Gastroesophageal sphincter (tissue), 4 donors: ENCODE data around the gene STH. TPM values are rescaled to one million over a fixed set of nuclear protein-coding genes. Genes with fewer than 3 reads are reported as not detected.

ENCODE experiments used
- ATAC-seq: fragments of 150-250 bp; one replicate; pipeline ENCODE4 v1.9.1; 2016; ENCODE audit warnings: mild to moderate bottlenecking, moderate library complexity
- H3K27ac ChIP-seq, 4 donors: fragments of 200-600 bp; sonication (generic) in 3 of 4; 1 replicate in 3 of 4; 2 replicates in 1 of 4; pipeline ENCODE4 v1.5.1; 2016 to 2019
- H3K27me3 ChIP-seq: fragments of 200-600 bp; sonication (generic); one replicate; pipeline ENCODE4 v1.5.1; 2019
- H3K36me3 ChIP-seq, 2 donors: fragments of 200-600 bp; sonication (generic); one replicate each; pipeline ENCODE4 v1.5.1; 2019; ENCODE audit warnings: control low read depth in 1 of 2
- H3K4me1 ChIP-seq, 3 donors: fragments of 200-600 bp; sonication (generic); 1 replicate in 2 of 3; 2 replicates in 1 of 3; pipeline ENCODE4 v1.5.1; 2016 to 2019; ENCODE audit warnings: control low read depth in 2 of 3
- H3K4me3 ChIP-seq, 2 donors: fragments of 200-600 bp; sonication (generic); one replicate each; pipeline ENCODE4 v1.5.1; 2019; ENCODE audit warnings: mild to moderate bottlenecking in 1 of 2, moderate library complexity in 1 of 2
- H3K9me3 ChIP-seq, 3 donors: fragments of 200-600 bp; sonication (generic); one replicate each; pipeline ENCODE4 v1.5.1; 2017 to 2019; ENCODE audit warnings: control low read depth in 2 of 3
- CTCF ChIP-seq, 4 experiments: fragments of 200-600 bp in 2 of 4; fragments of 450-650 bp in 2 of 4; sonication (generic) in 1 of 4; IDR thresholded peaks; one replicate each; pipeline ENCODE4 v1.5.1; 2017 to 2019; ENCODE audit warnings: antibody characterized with exemption in 4 of 4, mild to moderate bottlenecking in 2 of 4, moderate library complexity in 2 of 4
- EP300 ChIP-seq: sonication (generic); formaldehyde crosslinking; IDR thresholded peaks from one replicate; pipeline ENCODE4 v1.6.1; 2017; ENCODE audit warnings: antibody characterized with exemption, mild to moderate bottlenecking
- POLR2A ChIP-seq, 2 donors: fragments of 450-650 bp; IDR thresholded peaks; one replicate each; pipeline ENCODE4 v1.6.1; 2017; ENCODE audit warnings: antibody characterized with exemption in 2 of 2, mild to moderate bottlenecking in 2 of 2, moderate library complexity in 1 of 2
- POLR2AphosphoS5 ChIP-seq: sonication (generic); formaldehyde crosslinking; IDR thresholded peaks from one replicate; pipeline ENCODE4 v1.6.1; 2017; ENCODE audit warnings: antibody characterized with exemption
- WGBS, 2 donors: methylation state at CpG; one replicate each; pipeline ENCODE4 v1.1.5; 2018; ENCODE audit warnings: low coverage in 1 of 2; 5-methylcytosine and 5-hydroxymethylcytosine counted together
- total RNA-seq, 4 donors: library from RNA; depleted of rRNA; stranded (reverse); fragments of >200 nt; gene quantifications; one replicate each; pipeline ENCODE4 v1.1.0, GENCODE V29; 2016

STH gene
- total RNA-seq, 4 donors from 2014 or later, result not detected

GRCh38 chr17:46038414-46038813 is 39.4 kb downstream of the STH start:
- H3K27ac ChIP-seq, result no peak overlapping the region
- TF ChIP-seq CTCF (IDR thresholded peaks at IDR 0.05), result no peak
- no peak for TF ChIP-seq EP300
- TF ChIP-seq POLR2AphosphoS5, result no peak
- no peak for TF ChIP-seq POLR2A (IDR thresholded peaks at IDR 0.05)
- peaks cover 8 to 74% of the 10 kb centered on the region in 2 donors for H3K36me3 ChIP-seq
- no peak overlapping the region for H3K4me3 ChIP-seq
- H3K9me3 ChIP-seq, result no peaks in the 10 kb centered on the region
- H3K27me3 ChIP-seq, result no peaks in the 10 kb centered on the region
- WGBS, 2 donors, result 86 to 91% methylated on average over 5 to 6 of the region's 6 CpGs
- ATAC-seq, result no peak
- H3K4me1 ChIP-seq, result peaks cover 1 to 40% (median 7%) of the 10 kb centered on the region in 3 donors

- Histone ChIP-seq H3K27ac (peak overlapping the region in 1 of 4 donors; percentile 11), H3K36me3 (peaks cover 4 to 69% of the 10 kb centered on the region in 2 donors), H3K9me3 (no peaks in the 10 kb centered on the region), H3K27me3 (no peaks in the 10 kb centered on the region), H3K4me1 (peaks cover 6 to 45% (median 8%) of the 10 kb centered on the region in 3 donors), H3K4me3 (no peak overlapping the region)
- WGBS, 2 donors, result 89% methylated on average over 5 of the region's 12 CpGs; no CpG with 5 or more reads in 1 of the 2 donors
- TF ChIP-seq POLR2AphosphoS5, result no peak
- TF ChIP-seq EP300, result no peak
- TF ChIP-seq POLR2A (IDR thresholded peaks at IDR 0.05), result no peak
- no peak for TF ChIP-seq CTCF (IDR thresholded peaks at IDR 0.05)
- no peak for ATAC-seq
These were observed 39.9 kb downstream of the STH start for GRCh38 chr17:46038937-46039336.

- ATAC-seq, result no peak
- H3K36me3 ChIP-seq, result peaks cover 3 to 61% of the 10 kb centered on the region in 2 donors
- peaks cover 9 to 52% (median 12%) of the 10 kb centered on the region in 3 donors for H3K4me1 ChIP-seq
- no peak for TF ChIP-seq POLR2AphosphoS5
- no peak for TF ChIP-seq POLR2A (IDR thresholded peaks at IDR 0.05)
- no peak for TF ChIP-seq EP300
- no peak for TF ChIP-seq CTCF (IDR thresholded peaks at IDR 0.05)
- H3K4me3 ChIP-seq, result no peak overlapping the region
- H3K9me3 ChIP-seq, result no peaks in the 10 kb centered on the region
- peak overlapping the region in 3 of 4 donors; percentile 3 to 11 (median 9) for H3K27ac ChIP-seq
- 33 to 48% methylated on average over 4 to 5 of the region's 5 CpGs for WGBS, 2 donors
- H3K27me3 ChIP-seq, result no peaks in the 10 kb centered on the region
These were observed 40.6 kb downstream of the STH start for GRCh38 chr17:46039592-46040186.

- H3K27ac ChIP-seq, result no peak overlapping the region
- no peak for TF ChIP-seq CTCF (IDR thresholded peaks at IDR 0.05)
- TF ChIP-seq EP300, result no peak
- no peak for TF ChIP-seq POLR2AphosphoS5
- no peak for TF ChIP-seq POLR2A (IDR thresholded peaks at IDR 0.05)
These were observed 43.2 kb downstream of the STH start for GRCh38 chr17:46042246-46042645.

GRCh38 chr17:46042925-46043324 is 43.9 kb downstream of the STH start:
- no peak overlapping the region for H3K4me3 ChIP-seq
- no peak for ATAC-seq
- H3K4me1 ChIP-seq, result peaks cover 9 to 64% (median 13%) of the 10 kb centered on the region in 3 donors
- H3K36me3 ChIP-seq, result peaks cover 0 to 53% of the 10 kb centered on the region in 2 donors
- no peaks in the 10 kb centered on the region for H3K27me3 ChIP-seq
- 34 to 52% methylated on average over 3 of the region's 3 CpGs for WGBS, 2 donors
- TF ChIP-seq POLR2AphosphoS5 (no peak), EP300 (no peak), CTCF (IDR thresholded peaks at IDR 0.05) (no peak), POLR2A (IDR thresholded peaks at IDR 0.05) (no peak)
- no peaks in the 10 kb centered on the region for H3K9me3 ChIP-seq
- H3K27ac ChIP-seq, result peak overlapping the region in 2 of 4 donors; percentile 20 to 61

More at GRCh38 chr17:46042246-46042645, 43.2 kb downstream of the STH start:
- Histone ChIP-seq H3K27me3 (no peaks in the 10 kb centered on the region), H3K36me3 (peaks cover 0 to 53% of the 10 kb centered on the region in 2 donors), H3K4me3 (no peak overlapping the region), H3K4me1 (peaks cover 9 to 61% (median 13%) of the 10 kb centered on the region in 3 donors), H3K9me3 (no peaks in the 10 kb centered on the region)
- ATAC-seq, result no peak
- 48% methylated on average over 2 of the region's 2 CpGs for WGBS, 2 donors
